Measurements from ENCODE around the gene COPS3. TPM values are rescaled to one million over a fixed set of nuclear protein-coding genes. Genes with fewer than 3 reads are reported as not detected.

COPS3 gene
- total RNA-seq, 1 experiment from 2014 or later: 87.6 TPM

- no peaks in the 10 kb centered on the region for H3K27me3 ChIP-seq (ENCODE audit: insufficient read depth, low read depth)
- no peak overlapping the region for H2AFZ ChIP-seq
- CTCF ChIA-PET: no interaction called here
- POLR2A ChIA-PET (ENCODE audit: unreplicated experiment): no interaction called here
- no peaks in the 10 kb centered on the region for H3F3A ChIP-seq (ENCODE audit: insufficient read depth, low read depth)
- no peak for DNase-seq
- no peaks in the 10 kb centered on the region for H3K9me2 ChIP-seq (ENCODE audit: insufficient read depth)
- no peak overlapping the region for H3K27ac ChIP-seq
- H3K4me2 ChIP-seq: no peak overlapping the region
- H3K4me1 ChIP-seq (replicated peaks; ENCODE audit: insufficient read depth): no peaks in the 10 kb centered on the region
- TF ChIP-seq CTCF (conservative IDR thresholded peaks at IDR 0.05) (no peak), EZH2 (IDR thresholded peaks at IDR 0.05; ENCODE audit: low read depth) (no peak)
- BruUV-seq (replicated peaks): no TSS peak
- no peaks in the 10 kb centered on the region for H3K9me3 ChIP-seq (ENCODE audit: insufficient read depth, low read depth)
- intact Hi-C loops (cut with micrococcal nuclease; ENCODE audit: unreplicated experiment): no loop called here
- no peaks in the 10 kb centered on the region for H3K79me2 ChIP-seq (ENCODE audit: low read depth)
- no peak overlapping the region for H3K4me3 ChIP-seq
- H3K36me3 ChIP-seq (ENCODE audit: low read depth): no peaks in the 10 kb centered on the region
- no peaks in the 10 kb centered on the region for H4K20me1 ChIP-seq (ENCODE audit: insufficient read depth)
Measured at GRCh38 chr17:17320188-17320910, 39.3 kb upstream of the COPS3 start.

- BruUV-seq (replicated peaks): no TSS peak
- no peak for DNase-seq
- intact Hi-C loops (cut with micrococcal nuclease; ENCODE audit: unreplicated experiment): no loop called here
- CTCF ChIA-PET: interaction anchor here (0.6 kb wide), 1 partner anchor 396 kb away, joined by 4 read pairs; no protein-coding TSS in a partner anchor
- H2AFZ ChIP-seq: no peak overlapping the region
- no peaks in the 10 kb centered on the region for H3K27me3 ChIP-seq (ENCODE audit: insufficient read depth, low read depth)
- H3K4me2 ChIP-seq: no peak overlapping the region
- POLR2A ChIA-PET (ENCODE audit: unreplicated experiment): no interaction called here
- no peaks in the 10 kb centered on the region for H3K79me2 ChIP-seq (ENCODE audit: low read depth)
- H4K20me1 ChIP-seq (ENCODE audit: insufficient read depth): no peaks in the 10 kb centered on the region
- no peaks in the 10 kb centered on the region for H3K9me2 ChIP-seq (ENCODE audit: insufficient read depth)
- H3K36me3 ChIP-seq (ENCODE audit: low read depth): no peaks in the 10 kb centered on the region
- H3K27ac ChIP-seq: no peak overlapping the region
- no peaks in the 10 kb centered on the region for H3K4me1 ChIP-seq (replicated peaks; ENCODE audit: insufficient read depth)
- H3K4me3 ChIP-seq: no peak overlapping the region
- H3K9me3 ChIP-seq (ENCODE audit: insufficient read depth, low read depth): no peaks in the 10 kb centered on the region
- H3F3A ChIP-seq (ENCODE audit: insufficient read depth, low read depth): no peaks in the 10 kb centered on the region
- TF ChIP-seq CTCF (conservative IDR thresholded peaks at IDR 0.05): no peak
- TF ChIP-seq EZH2 (IDR thresholded peaks at IDR 0.05; ENCODE audit: low read depth): no peak
Measured at GRCh38 chr17:17315142-17315821, 34.2 kb upstream of the COPS3 start.

GRCh38 chr17:17314501-17315071, 33.5 kb upstream of the COPS3 start:
- Histone ChIP-seq H3K9me2 (ENCODE audit: insufficient read depth) (no peaks in the 10 kb centered on the region), H4K20me1 (ENCODE audit: insufficient read depth) (no peaks in the 10 kb centered on the region), H3K27me3 (ENCODE audit: insufficient read depth, low read depth) (no peaks in the 10 kb centered on the region), H3K4me1 (replicated peaks; ENCODE audit: insufficient read depth) (no peaks in the 10 kb centered on the region), H3F3A (ENCODE audit: insufficient read depth, low read depth) (no peaks in the 10 kb centered on the region), H3K27ac (no peak overlapping the region), H3K4me3 (no peak overlapping the region), H3K79me2 (ENCODE audit: low read depth) (no peaks in the 10 kb centered on the region), H2AFZ (no peak overlapping the region), H3K36me3 (ENCODE audit: low read depth) (no peaks in the 10 kb centered on the region), H3K4me2 (no peak overlapping the region), H3K9me3 (ENCODE audit: insufficient read depth, low read depth) (no peaks in the 10 kb centered on the region)
- intact Hi-C loops (cut with micrococcal nuclease; ENCODE audit: unreplicated experiment): loop anchor here (5.0 kb wide), 1 partner anchor 397 kb away; no protein-coding TSS in a partner anchor
- BruUV-seq (replicated peaks): no TSS peak
- TF ChIP-seq EZH2 (IDR thresholded peaks at IDR 0.05; ENCODE audit: low read depth): no peak
- TF ChIP-seq CTCF (conservative IDR thresholded peaks at IDR 0.05): no peak
- CTCF ChIA-PET: interaction anchor here (0.6 kb wide), 1 partner anchor 395 kb away, joined by 4 read pairs; no protein-coding TSS in a partner anchor
- POLR2A ChIA-PET (ENCODE audit: unreplicated experiment): no interaction called here
- no peak for DNase-seq
